H1 (cell line): ENCODE results near the gene HSD17B13.

Experiments used
- CHD2 ChIP-seq: IDR thresholded peaks from 2 replicates; pipeline ENCODE4 v1.6.1; 2012; ENCODE audit warnings: low read length, improper control_type of control experiment
- CTCF ChIP-seq, 3 experiments: IDR thresholded peaks; 1 replicate in 2 of 3; 2 replicates in 1 of 3; pipeline versions ENCODE4 v1.5.1 to v1.6.1; 2011; ENCODE audit warnings: low read length in 3 of 3, mild to moderate bottlenecking in 3 of 3, inconsistent platforms in 2 of 3, low read depth in 1 of 3, moderate library complexity in 1 of 3; ENCODE audit not compliant: insufficient read depth in 1 of 3; ENCODE audit errors: control extremely low read depth in 1 of 3
- EGR1 ChIP-seq: IDR thresholded peaks from 2 replicates; pipeline ENCODE4 v1.6.1; 2011; ENCODE audit warnings: low read depth, low read length, borderline replicate concordance
- MAFK ChIP-seq: IDR thresholded peaks from 2 replicates; pipeline ENCODE4 v1.6.1; 2012; ENCODE audit warnings: low read depth, mild to moderate bottlenecking, improper control_type of control experiment, low read length
- POLR2A ChIP-seq, 2 experiments: IDR thresholded peaks; 1 replicate in 1 of 2; 2 replicates in 1 of 2; pipeline ENCODE4 v1.6.1; 2011; ENCODE audit warnings: low read depth in 2 of 2, low read length in 2 of 2, mild to moderate bottlenecking in 2 of 2; ENCODE audit errors: control extremely low read depth in 1 of 2
- POLR2AphosphoS5 ChIP-seq: IDR thresholded peaks from 2 replicates; pipeline ENCODE4 v1.6.1; 2011; ENCODE audit warnings: low read depth, low read length
- SUZ12 ChIP-seq: fragments of 200-600 bp; sonication (generic); IDR thresholded peaks from 2 replicates; pipeline ENCODE4 v1.6.1; 2012; ENCODE audit warnings: mild to moderate bottlenecking, inconsistent platforms, low read length, moderate library complexity, mixed read lengths

DNA sequence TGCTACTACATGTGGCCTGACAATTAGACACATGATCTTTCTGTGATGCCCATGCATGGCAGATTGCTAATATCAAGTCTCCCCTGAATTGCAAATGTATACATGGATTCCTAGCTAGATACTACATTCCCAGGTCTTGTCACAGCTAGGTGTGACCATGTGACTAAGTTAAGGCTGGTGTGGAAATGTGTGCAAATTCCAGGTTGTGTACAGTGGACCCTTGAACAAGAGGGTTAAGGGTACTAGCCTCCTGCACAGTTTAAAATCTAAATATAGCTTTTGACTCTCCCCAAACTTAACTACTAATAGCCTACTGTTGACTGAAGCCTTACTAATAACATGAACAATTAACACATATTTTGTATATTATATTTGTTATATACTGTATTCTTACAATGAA, 48.4 kb downstream of the HSD17B13 start:
- TF ChIP-seq POLR2A (IDR thresholded peaks at IDR 0.05; ENCODE audit: control extremely low read depth in 1 of 2, low read depth in 2 of 2, low read length in 2 of 2) (no peak), CTCF (IDR thresholded peaks at IDR 0.05; ENCODE audit: control extremely low read depth in 1 of 3, insufficient read depth in 1 of 3, low read depth in 1 of 3, low read length in 3 of 3) (no peak), EGR1 (no peak), MAFK (no peak), POLR2AphosphoS5 (no peak), CHD2 (no peak), SUZ12 (no peak)
